ENCODE measurements around the gene KIZ. TPM values are rescaled to one million over a fixed set of nuclear protein-coding genes. Genes with fewer than 3 reads are reported as not detected.

Gene KIZ
- total and polyA plus RNA-seq, 2 experiments from 2014 or later = 58.3 to 63.6 TPM

GRCh38 chr20:21237956-21238799 lies 112.3 kb downstream of the KIZ start (continued):
- no peak for TF ChIP-seq ETS1 (IDR thresholded peaks at IDR 0.05)
- TF ChIP-seq STAT1 (IDR thresholded peaks at IDR 0.05; ENCODE audit: unreplicated experiment) = no peak
- TF ChIP-seq POLR2AphosphoS5 (IDR thresholded peaks at IDR 0.05; ENCODE audit: low read depth) = no peak
- TF ChIP-seq ZNF462 (CRISPR knock-in tag; IDR thresholded peaks at IDR 0.05) = no peak

- ATAC-seq = no peak
- no peak overlapping the region for H3K4me3 Mint-ChIP-seq
- no peak for TF ChIP-seq ZNF331 (CRISPR knock-in tag; IDR thresholded peaks at IDR 0.05; ENCODE audit: low read depth)
- no peak for TF ChIP-seq EZH2 (IDR thresholded peaks at IDR 0.05; ENCODE audit: low read depth, unreplicated experiment)
- no peak for TF ChIP-seq NANOG (IDR thresholded peaks at IDR 0.05; ENCODE audit: borderline replicate concordance)
Measured at GRCh38 chr20:21238818-21239536, 113.1 kb downstream of the KIZ start.

More at GRCh38 chr20:21238818-21239536, 113.1 kb downstream of the KIZ start:
- Histone ChIP-seq H3K4me1 (ENCODE audit: insufficient read depth) (peaks cover 27% of the 10 kb centered on the region), H3K9me2 (ENCODE audit: insufficient read depth) (no peaks in the 10 kb centered on the region), H2AFZ (no peak overlapping the region), H3K4me2 (no peak overlapping the region), H3K27ac (ENCODE audit: low read depth) (no peak overlapping the region), H3K79me2 (replicated peaks; ENCODE audit: insufficient read depth) (no peaks in the 10 kb centered on the region), H3K36me3 (ENCODE audit: insufficient read depth) (no peaks in the 10 kb centered on the region), H3K27me3 (ENCODE audit: insufficient read depth) (no peaks in the 10 kb centered on the region), H3F3A (replicated peaks; ENCODE audit: low read depth) (peaks cover 7% of the 10 kb centered on the region; the same call in 1 of the 2 replicates), H4K20me1 (replicated peaks; ENCODE audit: insufficient read depth) (peaks cover 7% of the 10 kb centered on the region; the same call in 1 of the 2 replicates), H3K4me3 (no peak overlapping the region)
- no peak for DNase-seq (ENCODE audit: low spot score)
- H3K36me3 Mint-ChIP-seq (ENCODE audit: low read depth) = peaks cover 3% of the 10 kb centered on the region; the same call in 1 of the 3 replicates
- H3K27me3 Mint-ChIP-seq (ENCODE audit: insufficient read depth, low read depth, poor library complexity) = peaks cover 7% of the 10 kb centered on the region
- H3K9me3 Mint-ChIP-seq = no peaks in the 10 kb centered on the region
- H3K27ac Mint-ChIP-seq = no peak overlapping the region
- H3K4me1 Mint-ChIP-seq = peaks cover 36% of the 10 kb centered on the region

All from GM23338 (cell line).